ENCODE measurements around the gene PLEKHG4B. TPM values are rescaled to one million over a fixed set of nuclear protein-coding genes. Genes with fewer than 3 reads are reported as not detected.

PLEKHG4B gene
- total RNA-seq, 1 donor from 2014 or later = 70.0 TPM

GRCh38 chr5:106587-106986, 14.6 kb downstream of the PLEKHG4B start:
- H3K4me3 Mint-ChIP-seq = no peak overlapping the region

GRCh38 chr5:107526-107925, 15.6 kb downstream of the PLEKHG4B start:
- Mint-ChIP-seq H3K9me3 (no peaks in the 10 kb centered on the region), H3K27ac (no peak overlapping the region), H3K27me3 (ENCODE audit: low read depth) (peaks cover 2% of the 10 kb centered on the region), H3K4me3 (no peak overlapping the region), H3K36me3 (peaks cover 8% of the 10 kb centered on the region), H3K4me1 (peaks cover 25% of the 10 kb centered on the region)
- DNase-seq (ENCODE audit: low spot score in 2 of 2, unreplicated experiment in 2 of 2) = no peak
- no peak for TF ChIP-seq CTCF (IDR thresholded peaks at IDR 0.05; ENCODE audit: unreplicated experiment)

More at GRCh38 chr5:106587-106986, 14.6 kb downstream of the PLEKHG4B start:
- Mint-ChIP-seq H3K36me3 (peaks cover 8% of the 10 kb centered on the region), H3K4me1 (peaks cover 25% of the 10 kb centered on the region), H3K27me3 (ENCODE audit: low read depth) (peaks cover 2% of the 10 kb centered on the region), H3K9me3 (no peaks in the 10 kb centered on the region), H3K27ac (no peak overlapping the region)
- no peak for TF ChIP-seq CTCF (IDR thresholded peaks at IDR 0.05; ENCODE audit: unreplicated experiment)
- no peak for DNase-seq (ENCODE audit: low spot score in 2 of 2, unreplicated experiment in 2 of 2)

GRCh38 chr5:109826-110225, 17.9 kb downstream of the PLEKHG4B start:
- no peak overlapping the region for H3K27ac Mint-ChIP-seq
- H3K27me3 Mint-ChIP-seq (ENCODE audit: low read depth) = no peaks in the 10 kb centered on the region
- H3K36me3 Mint-ChIP-seq = peaks cover 28% of the 10 kb centered on the region
- peaks cover 17% of the 10 kb centered on the region for H3K4me1 Mint-ChIP-seq
- no peak for DNase-seq (ENCODE audit: low spot score in 2 of 2, unreplicated experiment in 2 of 2)
- H3K4me3 Mint-ChIP-seq = no peak overlapping the region
- no peak for TF ChIP-seq CTCF (IDR thresholded peaks at IDR 0.05; ENCODE audit: unreplicated experiment)
- H3K9me3 Mint-ChIP-seq = peaks cover 3% of the 10 kb centered on the region

- no peak for DNase-seq (ENCODE audit: low spot score in 2 of 2, unreplicated experiment in 2 of 2)
- no peak for TF ChIP-seq CTCF (IDR thresholded peaks at IDR 0.05; ENCODE audit: unreplicated experiment)
- Mint-ChIP-seq H3K9me3 (peaks cover 7% of the 10 kb centered on the region), H3K4me3 (no peak overlapping the region), H3K4me1 (peaks cover 12% of the 10 kb centered on the region), H3K27ac (no peak overlapping the region), H3K27me3 (ENCODE audit: low read depth) (no peaks in the 10 kb centered on the region), H3K36me3 (peaks cover 33% of the 10 kb centered on the region)
Measured at GRCh38 chr5:110270-110888, 18.4 kb downstream of the PLEKHG4B start.

- no peak for TF ChIP-seq CTCF (IDR thresholded peaks at IDR 0.05; ENCODE audit: unreplicated experiment)
- DNase-seq (ENCODE audit: low spot score in 2 of 2, unreplicated experiment in 2 of 2) = no peak
- Mint-ChIP-seq H3K9me3 (peaks cover 7% of the 10 kb centered on the region), H3K27me3 (ENCODE audit: low read depth) (no peaks in the 10 kb centered on the region), H3K27ac (no peak overlapping the region), H3K36me3 (peaks cover 41% of the 10 kb centered on the region), H3K4me3 (no peak overlapping the region), H3K4me1 (peaks cover 4% of the 10 kb centered on the region)
Measured at GRCh38 chr5:111171-111570, 19.2 kb downstream of the PLEKHG4B start.
